GM21515 (cell line): Measurements from ENCODE around the gene PLA2G6.

Source experiments
- ATAC-seq: cut with Tn5 transposase; IDR thresholded peaks from one replicate; pipeline ENCODE4 v1.9.1; 2021; ENCODE audit not compliant: unreplicated experiment

Gene PLA2G6

DNA sequence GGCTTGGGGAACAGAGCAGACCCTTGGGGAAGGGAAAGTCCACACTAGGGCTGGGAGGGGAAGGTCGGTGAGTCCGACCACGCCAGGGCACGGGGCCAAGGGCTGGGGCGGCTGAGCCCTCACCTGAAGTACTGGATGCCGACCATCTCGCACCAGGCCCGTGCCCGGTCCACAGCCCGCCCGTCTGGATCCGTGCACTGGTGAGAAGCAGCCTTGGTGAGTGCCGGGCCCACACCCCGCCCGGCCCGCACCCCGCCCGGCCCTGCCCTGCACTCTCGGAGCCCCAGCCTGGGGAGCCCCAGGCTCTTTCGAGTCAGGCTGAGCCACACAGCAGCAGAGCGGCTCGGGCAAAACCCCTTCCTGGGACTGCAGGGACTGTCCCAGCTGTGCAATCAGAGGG is 69.2 kb downstream of the PLA2G6 start:
- no peak for ATAC-seq

DNA sequence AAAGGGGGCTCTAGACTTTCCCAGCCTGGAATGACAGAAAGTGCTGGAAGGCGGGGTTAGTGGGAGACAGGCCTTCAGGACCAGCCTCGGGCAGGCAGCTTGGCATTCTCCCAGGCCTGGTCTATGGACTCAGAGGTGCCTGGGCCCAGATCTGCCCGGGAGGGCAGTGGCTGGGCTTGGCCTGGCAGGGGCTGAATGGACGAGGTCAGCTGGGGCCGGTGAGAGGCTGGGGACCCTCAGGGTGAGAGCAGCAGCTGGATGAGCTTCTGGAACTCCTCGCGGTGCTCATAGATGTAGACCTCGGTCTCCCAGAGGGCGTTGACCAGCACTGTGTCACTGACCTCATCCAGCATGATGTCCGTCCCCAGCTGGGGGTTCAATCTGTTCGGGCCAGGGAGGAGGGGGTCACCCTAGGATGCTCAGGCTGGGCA is 69.7 kb downstream of the PLA2G6 start:
- no peak for ATAC-seq

DNA sequence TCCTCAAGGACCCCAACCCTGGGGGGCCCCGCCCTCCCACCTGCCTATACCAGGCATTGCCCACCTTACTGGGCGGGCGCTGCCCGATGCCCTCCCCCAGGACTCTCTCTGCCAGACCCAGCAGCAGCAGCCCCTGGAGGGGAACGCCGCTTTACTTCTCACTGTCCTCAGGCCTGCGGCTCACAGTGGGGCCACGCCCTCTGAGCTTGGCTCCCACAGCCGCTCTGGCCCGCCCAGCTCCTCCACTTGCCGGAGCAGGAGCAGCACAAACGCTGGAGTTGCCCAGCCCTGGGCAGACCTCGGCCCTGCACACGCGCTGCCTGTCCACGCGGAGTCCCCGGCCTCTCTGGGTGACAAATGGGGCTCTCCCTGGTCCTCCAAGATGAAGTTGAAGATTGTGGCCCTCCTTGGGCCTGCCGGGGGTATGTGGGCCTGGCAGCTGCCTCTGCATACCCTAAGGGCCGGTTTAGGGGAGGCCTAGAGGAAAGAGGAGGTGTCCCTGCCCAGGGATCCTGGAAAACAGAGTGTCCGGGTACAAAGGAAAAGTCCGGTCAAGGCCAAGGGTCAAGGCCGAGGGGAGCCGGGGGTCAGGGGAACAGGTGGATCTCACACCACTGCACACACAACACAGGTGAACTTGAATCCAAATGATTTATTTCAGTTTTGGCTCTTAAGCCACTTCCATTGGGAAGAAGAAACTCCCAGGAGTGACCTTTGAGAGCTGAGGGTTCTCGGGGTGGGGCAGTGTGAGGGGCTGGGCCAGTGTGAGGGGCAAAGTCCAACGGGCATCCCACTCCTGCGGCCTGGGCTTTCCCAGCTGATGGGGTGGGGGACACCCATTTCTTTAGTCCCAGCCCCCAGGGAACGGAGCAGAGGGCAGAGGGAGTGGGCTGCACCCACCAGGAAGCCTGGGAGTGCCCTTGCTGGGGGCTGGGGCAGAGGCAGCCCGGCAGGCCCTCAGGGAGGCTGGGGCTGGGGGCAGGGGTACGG is 70.5 kb downstream of the PLA2G6 start:
- ATAC-seq: no peak

DNA sequence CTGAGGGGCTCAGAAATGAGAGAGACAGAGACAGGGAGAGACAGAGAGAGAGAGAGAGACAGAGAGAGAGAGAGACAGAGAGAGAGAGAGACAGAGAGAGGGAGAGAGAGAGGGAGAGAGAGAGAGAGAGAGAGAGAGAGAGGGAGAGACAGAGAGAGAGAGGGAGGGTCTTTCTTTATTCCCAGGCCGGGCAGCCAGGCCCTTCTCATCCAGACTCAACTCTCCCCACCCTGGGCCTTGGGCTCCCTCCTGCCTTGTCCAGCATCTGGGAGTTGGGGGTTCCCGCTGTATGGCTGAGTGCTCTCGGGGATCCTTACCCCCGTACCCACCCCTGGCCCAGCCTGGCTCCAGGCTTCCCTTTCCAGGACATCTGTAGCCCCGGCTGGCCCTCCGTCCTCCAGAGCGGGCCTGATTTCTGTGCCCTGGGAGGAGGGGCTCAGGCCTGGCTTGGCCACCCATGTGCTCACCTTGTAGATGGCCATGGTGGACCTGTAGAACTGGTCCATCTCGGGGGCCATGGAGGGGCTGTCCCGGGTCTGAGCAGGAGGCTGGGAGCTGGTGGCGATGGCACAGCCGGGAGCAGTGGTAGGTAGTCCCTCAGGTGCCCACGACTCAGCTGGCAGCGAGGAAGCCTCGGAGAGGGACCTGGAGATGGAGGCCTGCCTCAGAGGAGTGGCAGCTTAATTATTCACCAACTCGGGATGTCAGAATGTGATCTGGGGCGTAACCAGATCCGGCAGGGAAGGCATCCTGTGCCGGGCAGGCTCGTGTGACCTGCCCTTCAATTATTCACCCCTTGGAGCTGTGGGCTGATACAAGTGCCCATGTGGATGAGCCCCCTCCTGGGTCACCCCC is 71.4 kb downstream of the PLA2G6 start, which contains the start of gene BAIAP2L2:
BAIAP2L2 (minus strand) TSS at position 677 of the 855 bp plus-strand sequence; CDS start at position 518, 159 bp downstream.
- ATAC-seq: no peak

DNA sequence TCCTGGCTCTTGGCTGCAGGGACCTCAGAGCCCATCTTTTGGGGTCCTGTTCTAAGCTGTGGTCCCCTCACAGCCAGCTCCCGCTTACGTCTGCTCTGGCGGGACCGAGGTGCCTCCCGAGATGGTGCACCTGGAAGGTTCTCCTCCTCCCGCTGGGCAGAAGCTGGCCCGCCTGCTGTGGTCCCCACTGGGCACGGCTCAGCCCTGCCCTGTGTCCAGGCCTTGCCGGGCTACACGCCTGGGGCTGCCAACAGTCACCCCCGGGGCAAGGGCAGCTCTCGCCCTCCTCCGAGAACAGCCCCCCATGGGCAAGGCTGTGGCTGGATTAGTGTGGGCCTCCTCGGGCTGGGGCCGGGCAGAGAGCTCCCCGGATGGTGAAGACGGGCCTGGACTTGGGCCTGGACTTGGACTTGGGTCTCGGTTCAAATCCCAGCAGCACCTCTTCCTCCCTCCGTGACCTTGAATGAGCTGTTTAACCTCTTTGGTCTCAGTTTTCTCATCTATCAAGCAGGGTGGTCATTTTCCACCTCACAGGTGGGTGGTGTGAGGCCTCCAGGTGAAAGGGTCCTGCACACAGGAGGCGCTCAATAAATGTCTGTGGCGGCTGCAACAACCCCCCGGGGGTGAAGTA is 72.1 kb downstream of the PLA2G6 start:
- no peak for ATAC-seq

DNA sequence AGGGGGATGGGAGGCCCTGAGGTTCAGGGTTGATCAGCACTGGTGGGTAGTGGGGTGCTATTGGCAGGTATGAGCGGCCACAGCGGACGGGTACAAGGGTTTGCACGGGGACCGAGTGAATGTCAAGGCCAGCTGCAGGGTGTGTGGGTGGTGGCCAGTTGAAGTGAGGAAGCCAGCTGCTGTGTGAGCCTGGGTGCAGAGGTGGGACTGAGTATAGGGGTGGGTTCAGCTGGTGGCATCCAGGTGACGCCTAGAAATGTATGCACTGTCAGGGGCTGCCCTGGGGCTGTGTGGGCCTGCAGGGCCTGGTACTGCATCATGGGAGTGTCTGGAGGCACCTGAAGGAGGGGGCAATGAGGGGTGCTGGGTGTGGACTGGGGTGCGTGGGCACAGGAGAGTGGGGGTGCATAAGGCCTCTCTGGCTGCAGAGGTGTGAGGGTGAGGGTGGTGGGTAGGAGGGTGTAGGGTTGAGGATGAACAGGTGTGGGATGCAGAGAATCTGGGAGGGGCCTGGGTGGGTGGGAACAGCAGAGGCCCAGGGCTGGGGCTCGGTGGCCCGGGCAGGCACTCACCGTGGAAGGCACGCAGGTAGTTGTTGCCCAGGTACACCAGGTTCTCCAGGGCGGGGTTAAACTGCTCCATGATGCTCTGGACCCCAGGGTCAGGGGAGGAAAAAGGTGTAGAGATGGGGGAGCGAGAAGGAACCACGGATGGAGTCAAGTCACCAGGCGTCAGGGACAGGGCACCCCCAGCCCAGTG is 72.9 kb downstream of the PLA2G6 start:
- ATAC-seq: no peak

DNA sequence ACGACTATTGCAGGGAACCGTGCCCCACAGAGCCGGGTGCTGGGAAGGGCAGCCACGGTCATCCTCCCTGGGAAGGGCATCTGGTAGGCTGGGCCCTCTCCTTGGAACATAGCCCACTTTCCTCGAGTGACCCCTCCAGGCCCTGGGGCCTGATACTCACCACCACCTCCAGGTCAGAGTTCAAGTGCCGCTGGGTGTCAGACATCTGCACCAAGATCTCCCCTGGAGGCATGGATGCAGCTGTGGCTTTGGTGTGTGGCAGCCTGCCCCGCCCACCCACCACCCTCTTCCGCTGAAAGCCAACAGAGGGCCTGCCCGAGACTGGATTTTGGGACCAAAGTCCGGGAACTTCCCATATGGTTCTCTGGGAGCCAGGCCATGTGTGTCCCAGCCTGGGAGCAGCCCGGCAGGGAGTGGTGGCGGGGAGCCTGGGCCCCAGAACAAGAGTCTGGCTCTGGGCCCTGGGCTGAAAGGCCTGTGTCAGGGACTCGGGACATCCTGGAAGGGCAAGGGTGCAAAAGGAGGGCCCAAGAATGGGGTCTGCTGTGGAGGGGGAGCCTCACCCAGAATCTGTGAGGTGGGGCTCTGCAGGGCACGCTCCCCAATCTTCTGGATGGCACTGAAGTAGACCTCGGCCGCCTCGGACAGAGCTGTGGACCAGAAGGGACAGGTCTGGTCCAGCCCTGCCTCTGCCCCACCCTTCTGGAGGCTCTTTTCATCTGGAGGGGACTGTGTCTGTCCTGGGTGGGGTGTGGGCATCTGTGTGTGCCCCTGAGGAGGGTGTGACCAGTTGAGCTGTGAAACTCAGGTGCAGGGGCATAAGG is 73.7 kb downstream of the PLA2G6 start:
- ATAC-seq: no peak

DNA sequence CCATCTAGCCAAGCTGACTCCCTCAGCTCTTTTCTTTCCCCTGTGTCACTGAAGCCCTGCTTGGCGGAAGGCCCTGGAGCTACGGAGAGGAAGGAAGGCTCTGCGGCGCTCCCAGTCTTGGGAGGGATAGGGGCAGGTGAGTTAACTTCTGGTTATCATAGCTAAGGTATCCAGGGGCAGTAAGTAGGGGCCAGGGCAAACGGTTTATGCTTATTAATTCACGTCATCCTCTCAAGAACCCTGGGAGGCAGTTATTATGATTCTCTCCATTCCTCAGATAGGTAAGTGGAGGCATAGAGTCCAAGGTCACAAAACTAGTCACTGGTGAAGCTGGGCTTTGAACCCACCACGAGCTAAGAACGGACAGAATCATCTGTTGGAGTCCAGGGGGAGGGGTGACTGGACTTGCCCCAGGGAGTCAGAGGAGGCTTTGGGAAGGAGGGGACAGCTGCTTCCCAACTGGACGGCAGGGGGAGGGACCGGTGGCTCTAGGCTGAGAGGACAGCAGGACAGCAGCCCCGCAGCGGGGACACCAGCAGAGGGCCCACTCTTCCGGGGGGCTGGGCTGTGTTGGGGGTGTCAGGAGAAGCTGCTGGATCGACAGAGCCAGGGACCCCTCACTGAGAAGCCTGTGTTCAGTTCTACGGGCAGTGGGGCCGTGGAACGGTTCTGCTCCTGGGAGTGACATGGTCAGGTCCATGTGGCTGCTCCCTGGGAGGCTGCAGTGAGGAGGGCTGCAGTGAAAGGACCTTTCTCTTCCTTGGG is 74.6 kb downstream of the PLA2G6 start:
- no peak for ATAC-seq

DNA sequence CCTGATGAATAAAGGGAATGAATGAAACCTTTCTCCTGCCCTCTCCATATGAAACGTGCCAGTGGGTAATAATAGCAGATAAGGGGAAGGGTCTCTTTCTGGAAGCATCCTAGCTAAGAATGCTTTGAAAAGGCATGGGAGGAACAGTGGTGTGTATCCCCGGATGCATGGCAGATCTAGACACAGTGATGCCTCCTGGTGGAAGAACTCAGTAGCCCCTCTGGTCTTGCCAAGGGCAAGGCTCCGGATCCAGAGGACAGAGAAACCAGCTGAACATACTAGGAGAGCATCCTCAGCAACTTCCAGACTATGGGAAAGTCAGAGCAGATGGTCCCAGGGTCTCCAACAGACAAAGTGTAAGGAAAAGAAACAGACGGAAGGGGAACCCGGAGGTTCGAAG is 77.5 kb downstream of the PLA2G6 start:
- no peak for ATAC-seq

DNA sequence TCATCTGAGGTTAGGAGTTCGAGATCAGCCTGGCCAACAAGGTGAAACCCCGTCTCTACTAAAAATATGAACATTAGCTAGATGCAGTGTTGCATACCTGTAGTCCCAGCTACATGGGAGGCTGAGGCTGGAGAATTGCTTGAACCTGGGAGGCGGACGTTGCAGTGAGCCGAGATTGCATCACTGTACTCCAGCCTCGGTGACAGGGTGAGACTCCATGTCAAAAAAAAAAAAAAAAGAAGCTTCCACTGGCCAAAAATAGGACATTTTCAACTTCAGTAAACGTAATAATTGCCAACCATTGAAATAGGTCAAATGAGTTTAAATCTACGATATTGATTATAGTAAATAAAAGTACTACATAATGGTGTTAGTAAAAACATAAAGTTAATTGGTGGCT is 78.0 kb downstream of the PLA2G6 start:
- ATAC-seq: no peak

DNA sequence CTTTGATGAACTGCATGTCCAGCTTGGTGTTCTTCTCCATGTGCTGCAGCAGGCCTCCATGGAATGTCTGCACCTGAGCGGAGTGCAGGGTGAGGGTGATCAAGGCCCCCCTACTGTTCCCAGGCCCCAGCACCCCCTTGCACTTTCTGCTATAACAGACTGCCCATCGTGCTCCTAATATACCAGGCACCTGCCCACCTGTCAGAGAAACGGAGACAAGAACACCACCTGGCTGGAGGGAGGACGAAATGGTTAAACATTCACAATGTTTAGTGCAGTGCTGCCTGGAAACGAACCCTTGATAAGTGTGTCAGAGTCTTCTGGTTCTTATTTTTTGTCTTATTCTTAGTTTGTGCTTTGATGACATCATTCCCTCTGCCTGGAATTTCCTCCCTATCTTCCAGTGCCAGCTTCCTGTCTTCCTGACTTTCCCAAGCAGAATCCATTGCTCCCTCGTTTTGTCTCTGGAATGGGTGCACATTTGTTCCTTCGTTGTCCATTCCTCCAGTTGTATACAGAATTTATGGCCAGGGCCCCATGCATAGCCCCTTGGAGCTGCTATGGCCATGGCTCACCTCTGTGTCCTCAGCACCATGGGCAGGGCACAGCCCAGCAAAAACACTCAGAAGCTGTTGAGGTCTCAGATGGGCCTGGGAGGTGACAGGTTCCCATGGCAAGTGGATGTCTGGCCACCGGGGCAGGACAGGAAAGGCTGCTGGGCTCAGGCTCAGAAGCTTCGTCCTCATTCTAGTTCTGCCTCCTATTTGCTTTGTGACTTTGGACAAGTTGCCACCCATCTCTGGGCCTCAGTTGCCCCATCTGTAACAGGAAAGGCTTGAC is 83.0 kb downstream of the PLA2G6 start:
- no peak for ATAC-seq

DNA sequence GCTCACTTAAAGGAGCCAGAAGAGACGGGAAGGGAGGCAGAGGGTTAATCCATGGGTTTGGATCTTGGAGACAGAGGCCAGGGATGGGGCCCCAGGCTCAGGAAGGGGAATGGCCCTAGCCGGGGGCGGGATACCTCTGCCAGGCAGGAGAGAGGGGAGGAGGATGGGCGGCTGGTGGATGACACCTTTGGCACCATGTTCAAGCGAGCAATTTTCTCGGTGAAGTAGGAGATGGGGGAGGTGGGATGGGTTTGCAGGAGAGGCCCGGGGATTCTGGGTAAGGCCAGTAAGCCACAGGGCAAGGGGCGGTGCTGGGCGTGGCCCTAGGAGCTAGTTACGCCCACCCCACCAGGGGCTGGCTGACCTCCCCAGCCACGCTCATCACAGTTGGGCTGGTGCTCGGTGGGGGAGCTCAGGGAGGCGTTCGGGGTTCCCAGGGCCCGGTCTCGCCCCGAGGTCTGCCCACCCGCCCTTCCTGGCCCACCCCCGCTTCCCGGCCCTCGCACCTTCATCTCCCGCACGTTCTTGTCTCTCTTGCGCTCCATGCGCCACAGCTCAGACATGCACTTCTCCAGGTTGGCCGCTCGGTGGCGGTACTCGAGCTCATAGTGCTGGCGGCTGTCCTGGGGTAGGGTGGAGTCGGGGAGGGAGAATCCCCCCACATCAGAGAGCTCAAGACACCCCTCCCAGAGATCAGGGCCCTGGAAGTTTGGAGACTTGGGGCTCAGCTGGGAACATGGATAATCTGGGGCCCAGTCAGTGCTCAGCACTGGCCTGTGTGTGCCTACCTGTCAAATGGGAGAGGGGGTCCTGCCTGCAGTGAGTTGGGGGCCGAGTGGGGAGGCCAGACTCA is 83.8 kb downstream of the PLA2G6 start:
- no peak for ATAC-seq

DNA sequence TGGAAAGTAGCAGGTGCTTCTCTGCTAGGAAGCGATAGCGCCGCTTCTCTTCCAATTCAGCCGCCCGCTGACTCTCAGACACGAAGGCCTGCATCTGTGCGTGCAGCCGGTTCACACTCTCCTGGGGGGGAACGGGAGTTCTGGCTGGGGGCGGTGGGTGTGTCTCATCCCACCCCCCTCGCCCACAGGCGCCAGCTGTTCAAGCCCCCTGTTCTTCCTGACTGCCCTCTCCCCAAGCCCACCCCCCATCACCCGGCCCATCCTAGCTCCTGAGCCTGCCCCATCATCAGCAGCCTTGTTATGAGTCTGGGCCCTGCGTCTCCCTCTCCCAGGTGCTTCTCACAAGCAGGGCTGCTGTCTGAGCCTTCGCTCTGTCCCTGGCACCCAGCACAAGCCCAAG is 84.6 kb downstream of the PLA2G6 start:
- no peak for ATAC-seq

DNA sequence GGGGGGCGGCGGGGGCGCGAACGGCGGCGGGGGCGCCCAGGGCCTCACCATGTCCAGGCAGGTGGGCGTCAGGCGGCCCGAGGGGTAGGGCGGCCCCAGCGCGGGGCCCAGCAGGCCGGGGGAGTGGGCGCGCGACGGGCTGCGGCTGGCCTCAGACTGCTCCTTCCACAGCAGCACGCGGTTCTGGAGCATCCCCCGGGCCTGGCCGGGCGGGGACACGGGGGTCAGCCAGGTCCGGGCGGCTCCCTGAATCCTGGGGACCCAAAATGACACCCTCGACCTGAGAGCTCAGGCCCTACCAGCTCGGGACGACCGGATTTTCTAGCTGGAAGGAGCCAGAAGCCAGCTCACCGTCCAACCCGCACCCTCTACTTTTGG is 92.2 kb downstream of the PLA2G6 start:
- ATAC-seq: no peak

DNA sequence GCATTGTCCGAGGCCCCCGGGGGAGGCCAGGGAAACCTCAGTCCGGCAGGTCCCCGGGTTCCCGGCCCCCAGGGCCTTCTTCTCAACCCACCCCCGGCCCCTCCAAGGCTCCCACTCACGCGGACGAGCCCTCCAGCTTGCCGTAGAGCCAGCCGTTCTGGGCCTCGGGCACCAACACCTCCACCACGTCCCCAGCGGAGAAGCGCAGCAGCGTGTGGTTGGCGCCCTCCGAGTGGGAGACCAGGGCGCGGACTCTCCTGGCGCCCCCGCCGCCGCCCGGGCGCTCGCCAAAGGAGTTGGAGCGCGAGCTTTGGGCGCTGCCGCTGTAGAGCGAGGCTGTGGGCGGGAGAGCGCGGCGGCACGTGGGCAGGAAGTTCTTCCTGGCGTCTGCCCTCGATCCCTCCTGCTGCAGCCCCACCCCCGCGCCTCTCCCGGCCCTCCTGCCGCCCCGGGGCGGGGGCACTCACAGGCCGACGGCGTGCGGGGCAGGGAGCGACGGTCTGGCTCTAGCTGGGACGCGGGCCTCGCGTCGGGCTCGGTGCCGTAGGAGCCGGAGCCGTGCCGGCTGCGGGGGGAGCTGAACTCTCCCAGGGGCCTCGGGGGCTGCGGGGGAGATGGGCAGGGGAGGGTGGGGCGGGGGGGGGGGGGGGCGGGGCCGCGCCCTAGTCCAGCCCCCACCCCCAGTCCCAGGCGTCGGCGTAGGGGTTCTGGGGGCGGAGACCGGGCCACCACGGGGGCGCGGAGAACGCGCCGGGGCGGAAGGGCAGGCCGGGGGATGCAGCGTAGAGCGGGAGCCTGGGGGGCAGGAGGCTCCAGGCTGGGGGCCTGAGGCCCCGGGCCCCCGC is 92.8 kb downstream of the PLA2G6 start:
- no peak for ATAC-seq

DNA sequence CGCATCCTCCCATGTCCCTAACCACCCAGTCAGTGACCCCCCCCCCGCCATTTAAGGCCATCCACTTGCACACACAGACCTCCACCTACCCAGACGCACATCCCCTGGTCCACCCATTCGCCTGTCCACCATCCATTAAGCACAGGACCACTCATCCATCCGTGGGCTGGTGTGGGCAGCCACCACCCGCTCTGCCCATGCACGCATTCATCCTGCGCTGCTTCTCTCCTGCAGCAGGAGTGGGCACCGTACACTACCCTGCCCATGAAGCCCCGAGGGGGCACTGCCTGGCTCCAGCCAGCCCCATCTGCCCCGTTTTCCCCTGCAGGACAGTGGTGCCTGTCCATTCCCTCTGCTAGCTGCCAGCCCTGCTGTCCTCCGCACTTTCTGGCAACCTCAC is 93.8 kb downstream of the PLA2G6 start:
- ATAC-seq: no peak
